ENCODE results near the gene AKR1D1.

Gene AKR1D1

GRCh38 chr7:138163800-138164199 lies 87.5 kb downstream of the AKR1D1 start:
- no peak for DNase-seq (ENCODE audit: low read depth in 2 of 2)

- no peak for DNase-seq (ENCODE audit: low read depth in 2 of 2)
Measured at GRCh38 chr7:138164804-138165203, 88.5 kb downstream of the AKR1D1 start.

- DNase-seq (ENCODE audit: low read depth in 2 of 2): no peak
Measured at GRCh38 chr7:138166681-138167080, 90.4 kb downstream of the AKR1D1 start.

GRCh38 chr7:138167222-138167621 lies 91.0 kb downstream of the AKR1D1 start:
- no peak for DNase-seq (ENCODE audit: low read depth in 2 of 2)

GRCh38 chr7:138167869-138168296 lies 91.6 kb downstream of the AKR1D1 start:
- no peak for DNase-seq (ENCODE audit: low read depth in 2 of 2)
